CD14-positive monocyte (primary cell): ENCODE data around the gene MAP3K13. TPM values are rescaled to one million over a fixed set of nuclear protein-coding genes. Genes with fewer than 3 reads are reported as not detected.
"Not testable (repeated sequence)": the region's sequence is repeated elsewhere in the genome, so short reads cannot be mapped to it uniquely, and the experiment has no call there.

Experiments
- DNase-seq, 3 donors: peaks; one replicate each; pipeline ENCODE4 v3.0.0-alpha.2; 2011 to 2022
- H2AFZ ChIP-seq: 2 replicates; pipeline ENCODE4 v1.6.0; 2012; ENCODE audit warnings: mild to moderate bottlenecking, low read depth, low read length, inconsistent platforms; ENCODE audit not compliant: insufficient read depth, poor library complexity, severe bottlenecking
- H3K27ac ChIP-seq, 2 donors: 1 replicate in 1 of 2; 2 replicates in 1 of 2; pipeline ENCODE4 v1.5.1; 2012 to 2013; ENCODE audit warnings: low read length in 2 of 2, control low read depth in 1 of 2, inconsistent platforms in 1 of 2, low read depth in 1 of 2, mild to moderate bottlenecking in 1 of 2
- H3K27me3 ChIP-seq, 2 donors: one replicate each; pipeline versions ENCODE4 v1.6.0 to v1.6.1; 2011 to 2013; ENCODE audit warnings: low read length in 2 of 2; ENCODE audit not compliant: control insufficient read depth in 2 of 2, insufficient read depth in 2 of 2
- H3K36me3 ChIP-seq, 2 donors: replicated peaks in 1 of 2; 1 replicate in 1 of 2; 2 replicates in 1 of 2; pipeline versions ENCODE4 v1.5.1 to v1.6.1; 2012 to 2013; ENCODE audit warnings: low read length in 2 of 2, control low read depth in 1 of 2, inconsistent platforms in 1 of 2, mild to moderate bottlenecking in 1 of 2; ENCODE audit not compliant: insufficient read depth in 2 of 2, control insufficient read depth in 1 of 2
- H3K4me1 ChIP-seq, 2 donors: 1 replicate in 1 of 2; 2 replicates in 1 of 2; pipeline versions ENCODE4 v1.5.1 to v1.6.1; 2012 to 2013; ENCODE audit warnings: low read length in 2 of 2, control low read depth in 1 of 2, inconsistent platforms in 1 of 2, mild to moderate bottlenecking in 1 of 2, moderate library complexity in 1 of 2; ENCODE audit not compliant: insufficient read depth in 2 of 2, control insufficient read depth in 1 of 2
- H3K4me2 ChIP-seq: replicated peaks from 2 replicates; pipeline ENCODE3; 2012; ENCODE audit warnings: low read length, moderate library complexity, mild to moderate bottlenecking; ENCODE audit not compliant: poor library complexity, severe bottlenecking; ENCODE audit errors: extremely low read depth
- H3K4me3 ChIP-seq, 3 experiments: fragments of 200-600 bp in 1 of 3; sonication (generic) in 1 of 3; replicated peaks in 1 of 3; 1 replicate in 2 of 3; 2 replicates in 1 of 3; pipeline ENCODE4 v1.5.1; 2011 to 2013; ENCODE audit warnings: low read length in 3 of 3, mild to moderate bottlenecking in 3 of 3, control low read depth in 2 of 3, low read depth in 2 of 3, inconsistent platforms in 1 of 3, moderate library complexity in 1 of 3
- H3K79me2 ChIP-seq: 2 replicates; pipeline ENCODE4 v1.6.0; 2012; ENCODE audit warnings: mild to moderate bottlenecking, control low read depth, inconsistent platforms, low read length, moderate library complexity; ENCODE audit not compliant: insufficient read depth
- H3K9ac ChIP-seq: 2 replicates; pipeline ENCODE4 v1.6.0; 2017; ENCODE audit warnings: low read length, mild to moderate bottlenecking; ENCODE audit not compliant: insufficient read depth, poor library complexity, severe bottlenecking
- H3K9me3 ChIP-seq, 2 donors: replicated peaks in 1 of 2; 1 replicate in 1 of 2; 2 replicates in 1 of 2; pipeline versions ENCODE4 v1.5.1 to v1.6.1; 2012 to 2013; ENCODE audit warnings: low read length in 2 of 2, control low read depth in 1 of 2; ENCODE audit not compliant: control insufficient read depth in 1 of 2, insufficient read depth in 1 of 2
- H4K20me1 ChIP-seq: 2 replicates; pipeline ENCODE4 v1.6.0; 2012; ENCODE audit warnings: mild to moderate bottlenecking, low read length, control low read depth, moderate library complexity; ENCODE audit not compliant: insufficient read depth
- H3K27ac Mint-ChIP-seq, 7 donors: one replicate each; pipeline ENCODE4 v1.8.0; 2020; ENCODE audit warnings: mild to moderate bottlenecking in 7 of 7, mixed read lengths in 7 of 7, moderate library complexity in 6 of 7, inconsistent platforms in 2 of 7
- H3K27me3 Mint-ChIP-seq, 3 donors: one replicate each; pipeline ENCODE4 v1.8.0; 2021 to 2022; ENCODE audit warnings: low read depth in 3 of 3, mild to moderate bottlenecking in 3 of 3, mixed read lengths in 3 of 3, moderate library complexity in 3 of 3, inconsistent platforms in 1 of 3
- H3K36me3 Mint-ChIP-seq, 2 donors: one replicate each; pipeline ENCODE4 v1.8.0; 2020; ENCODE audit warnings: mixed read lengths in 2 of 2, inconsistent platforms in 1 of 2, mild to moderate bottlenecking in 1 of 2
- H3K4me1 Mint-ChIP-seq: one replicate; pipeline ENCODE4 v1.8.0; 2020; ENCODE audit warnings: mild to moderate bottlenecking, mixed read lengths
- H3K4me3 Mint-ChIP-seq, 2 donors: one replicate each; pipeline ENCODE4 v1.8.0; 2020; ENCODE audit warnings: mild to moderate bottlenecking in 2 of 2, mixed read lengths in 2 of 2, moderate library complexity in 1 of 2
- H3K9me3 Mint-ChIP-seq, 7 donors: one replicate each; pipeline ENCODE4 v1.8.0; 2020 to 2022; ENCODE audit warnings: mixed read lengths in 7 of 7, mild to moderate bottlenecking in 6 of 7, moderate library complexity in 6 of 7, inconsistent platforms in 2 of 7
- CTCF ChIP-seq: fragments of 200-600 bp; IDR thresholded peaks from one replicate; pipeline ENCODE4 v1.8.0; 2022; ENCODE audit warnings: antibody characterized with exemption, mild to moderate bottlenecking
- WGBS: methylation state at CpG from one replicate; pipeline ENCODE4 v1.1.5; 2013; ENCODE audit warnings: missing lambda C conversion rate; ENCODE audit not compliant: insufficient coverage; 5-methylcytosine and 5-hydroxymethylcytosine counted together
- intact Hi-C, 2 donors: fragments of 100-400 bp; cut with micrococcal nuclease; formaldehyde crosslinking; loops; one replicate each; pipeline versions ENCODE4 v1.15.0 to v1.15.1; 2023
- polyA plus RNA-seq, 3 donors: library from polyadenylated mRNA; depleted of rRNA in 1 of 3; unstranded in 2 of 3; stranded (reverse) in 1 of 3; fragments of 300-500 nt in 2 of 3; fragments of >200 nt in 1 of 3; fragmentation: Illumina TruSeq in 2 of 3; gene quantifications; 1 replicate in 2 of 3; 2 replicates in 1 of 3; pipeline ENCODE4 v1.2.3, GENCODE V29; 2012 to 2021

The MAP3K13 gene
- polyA plus RNA-seq, 3 donors, result 5.0 to 34.2 (median 30.9) TPM

- H4K20me1 ChIP-seq, result no peaks in the 10 kb centered on the region
- Mint-ChIP-seq H3K9me3 (no peaks in the 10 kb centered on the region), H3K4me1 (no peaks in the 10 kb centered on the region), H3K36me3 (no peaks in the 10 kb centered on the region), H3K27ac (no peak overlapping the region), H3K27me3 (peaks cover 0 to 2% (median 1%) of the 10 kb centered on the region in 3 donors), H3K4me3 (no peak overlapping the region)
- no peaks in the 10 kb centered on the region for H3K9me3 ChIP-seq
- WGBS, result no CpG with 5 or more reads among the region's 2 CpGs
- no peak overlapping the region for H3K9ac ChIP-seq
- no peaks in the 10 kb centered on the region for H3K27me3 ChIP-seq
- intact Hi-C loops, result no loop called here
- H3K36me3 ChIP-seq, result no peaks in the 10 kb centered on the region
- no peak overlapping the region for H3K27ac ChIP-seq
- TF ChIP-seq CTCF, result no peak
- H3K79me2 ChIP-seq, result no peaks in the 10 kb centered on the region
- no peak overlapping the region for H3K4me3 ChIP-seq
- H3K4me2 ChIP-seq, result no peak overlapping the region
- DNase-seq, result no peak
- no peak overlapping the region for H2AFZ ChIP-seq
- no peaks in the 10 kb centered on the region for H3K4me1 ChIP-seq
Measured at GRCh38 chr3:185444329-185444728, 81.4 kb downstream of the MAP3K13 start.

- H3K27ac ChIP-seq, result no peak overlapping the region
- Mint-ChIP-seq H3K27ac (no peak overlapping the region), H3K9me3 (no peaks in the 10 kb centered on the region), H3K27me3 (peaks cover 0 to 2% (median 1%) of the 10 kb centered on the region in 3 donors), H3K4me1 (no peaks in the 10 kb centered on the region), H3K4me3 (no peak overlapping the region), H3K36me3 (no peaks in the 10 kb centered on the region)
- no peaks in the 10 kb centered on the region for H3K36me3 ChIP-seq
- no peaks in the 10 kb centered on the region for H4K20me1 ChIP-seq
- H2AFZ ChIP-seq, result no peak overlapping the region
- H3K4me2 ChIP-seq, result no peak overlapping the region
- no peak overlapping the region for H3K9ac ChIP-seq
- H3K4me1 ChIP-seq, result no peaks in the 10 kb centered on the region
- intact Hi-C loops, result no loop called here
- no peaks in the 10 kb centered on the region for H3K9me3 ChIP-seq
- no peak for DNase-seq
- H3K4me3 ChIP-seq, result no peak overlapping the region
- H3K27me3 ChIP-seq, result no peaks in the 10 kb centered on the region
- no peaks in the 10 kb centered on the region for H3K79me2 ChIP-seq
- no peak for TF ChIP-seq CTCF
Measured at GRCh38 chr3:185448107-185448506, 85.2 kb downstream of the MAP3K13 start.

- H3K4me1 Mint-ChIP-seq, intact Hi-C loops, H3K4me3 ChIP-seq, H3K9me3 Mint-ChIP-seq, H3K36me3 Mint-ChIP-seq, H3K27ac ChIP-seq, DNase-seq, H4K20me1 ChIP-seq, H3K4me3 Mint-ChIP-seq, H3K4me1 ChIP-seq, H3K27me3 Mint-ChIP-seq, H3K4me2 ChIP-seq, H3K27ac Mint-ChIP-seq, H2AFZ ChIP-seq, H3K9me3 ChIP-seq, H3K9ac ChIP-seq, H3K79me2 ChIP-seq, H3K27me3 ChIP-seq, H3K36me3 ChIP-seq: not testable (repeated sequence)
- 97% methylated on average over 6 of the region's 8 CpGs for whole genome bisulfite sequencing
Measured at GRCh38 chr3:185451432-185451831, 88.5 kb downstream of the MAP3K13 start.
